NCI-H2227 (cell line): ENCODE measurements around the gene MACROD2.

Experiments used
- DNase-seq: peaks from one replicate; lab custom pipeline; 2025; ENCODE audit not compliant: unreplicated experiment; lab: John Stamatoyannopoulos, UW

Gene MACROD2

GRCh38 chr20:15289337-15289736 lies 1294.0 kb downstream of the MACROD2 start:
- no peak for DNase-seq

- no peak for DNase-seq
These were observed 1297.1 kb downstream of the MACROD2 start for GRCh38 chr20:15292405-15292804.

DNA sequence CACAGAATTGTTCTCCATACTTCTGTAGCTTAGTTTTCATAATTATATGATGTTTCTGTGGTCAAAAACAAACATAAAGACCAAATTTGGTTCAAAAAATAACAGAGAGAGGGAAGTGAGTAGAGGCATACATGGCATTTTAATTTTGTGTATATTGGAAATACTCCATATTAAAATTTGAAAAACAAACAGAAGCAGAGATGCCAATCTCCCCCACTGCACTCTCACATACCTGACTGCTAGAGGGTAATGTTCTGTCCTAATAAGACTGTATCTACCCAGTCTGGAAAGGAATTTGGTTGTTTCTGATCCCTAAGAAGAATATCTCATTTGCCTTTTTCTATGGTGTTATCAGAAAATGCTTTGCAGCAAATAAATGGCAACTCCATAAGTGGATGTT lies 1301.1 kb downstream of the MACROD2 start:
- DNase-seq, result no peak

GRCh38 chr20:15297059-15297875 lies 1302.0 kb downstream of the MACROD2 start:
- peak; percentile 7 for DNase-seq

- DNase-seq, result no peak
These were observed 1306.8 kb downstream of the MACROD2 start for GRCh38 chr20:15302075-15302474.

GRCh38 chr20:15310361-15310760 lies 1315.0 kb downstream of the MACROD2 start:
- no peak for DNase-seq

- no peak for DNase-seq
These were observed 1321.2 kb downstream of the MACROD2 start for GRCh38 chr20:15316556-15316955.

DNA sequence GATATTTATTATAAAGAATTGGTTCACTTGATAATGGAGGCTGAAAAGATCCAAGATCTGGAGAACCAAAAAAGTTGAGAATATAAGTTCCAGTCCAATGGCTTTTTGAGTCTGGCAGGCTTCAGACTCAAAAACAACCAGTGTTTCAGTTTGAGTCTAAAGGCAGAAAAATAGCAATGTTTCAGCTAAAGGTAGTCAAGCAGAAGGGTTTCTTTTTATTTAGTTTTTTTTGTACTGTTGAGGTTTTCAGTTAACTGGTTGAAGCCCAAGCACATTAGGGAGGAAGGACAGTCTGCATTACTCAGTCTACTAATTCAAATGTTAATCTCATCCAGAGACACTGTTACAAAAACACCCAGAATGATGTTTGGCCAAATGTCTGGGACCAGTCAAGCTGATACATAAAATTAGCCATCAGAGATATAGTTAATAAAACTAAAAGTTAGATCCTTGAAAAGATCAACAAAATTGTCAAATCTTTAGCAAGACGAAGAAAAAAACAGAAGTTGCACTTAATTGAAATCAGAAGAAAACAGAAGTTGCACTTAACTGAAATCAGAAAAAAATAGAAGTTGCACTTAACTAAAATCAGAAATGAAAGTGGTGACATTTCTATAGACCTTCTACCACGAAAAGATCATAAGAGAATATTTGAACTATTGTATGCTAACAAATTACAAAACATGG lies 1322.4 kb downstream of the MACROD2 start:
- no peak for DNase-seq

GRCh38 chr20:15318682-15319081 lies 1323.4 kb downstream of the MACROD2 start:
- DNase-seq, result no peak

DNA sequence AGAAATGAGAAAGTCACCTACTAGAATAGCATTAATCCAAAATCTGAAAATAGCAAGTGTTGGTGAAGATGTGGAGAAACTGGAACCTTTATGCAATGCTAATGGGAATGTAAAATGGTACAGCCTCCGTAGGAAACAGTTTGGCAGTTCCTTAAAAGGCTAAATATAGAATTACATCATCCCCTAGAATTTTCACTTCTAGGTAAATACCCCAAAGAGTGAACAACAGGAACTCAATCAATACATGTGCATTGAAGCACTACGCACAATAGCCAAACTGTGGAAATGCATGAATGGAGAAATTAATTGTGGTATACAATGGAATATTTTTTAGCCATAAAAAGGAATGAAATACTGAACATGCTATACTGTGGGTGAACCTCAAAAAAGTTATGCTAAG lies 1324.1 kb downstream of the MACROD2 start:
- no peak for DNase-seq

DNA sequence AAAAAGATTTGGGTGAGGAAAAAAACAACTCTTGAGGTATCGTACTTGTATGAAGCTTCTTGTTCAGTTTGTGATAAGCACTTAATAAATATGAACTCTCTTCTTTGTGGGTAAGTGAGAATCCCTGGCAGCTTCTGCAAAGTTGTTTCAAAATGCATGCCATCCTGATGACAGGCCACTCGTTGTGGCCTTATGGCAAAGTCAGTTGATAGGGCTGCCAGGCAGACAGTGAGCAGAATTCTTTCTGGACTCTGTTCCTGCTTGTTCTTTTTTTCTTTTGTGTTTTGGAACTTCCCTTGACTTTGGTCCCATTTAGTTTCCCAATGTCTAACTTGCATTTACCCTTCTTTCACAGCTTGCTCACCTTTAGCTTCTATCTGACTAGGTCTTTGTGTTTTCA lies 1325.6 kb downstream of the MACROD2 start:
- no peak for DNase-seq

GRCh38 chr20:15327123-15327522 lies 1331.8 kb downstream of the MACROD2 start:
- DNase-seq, result no peak

DNA sequence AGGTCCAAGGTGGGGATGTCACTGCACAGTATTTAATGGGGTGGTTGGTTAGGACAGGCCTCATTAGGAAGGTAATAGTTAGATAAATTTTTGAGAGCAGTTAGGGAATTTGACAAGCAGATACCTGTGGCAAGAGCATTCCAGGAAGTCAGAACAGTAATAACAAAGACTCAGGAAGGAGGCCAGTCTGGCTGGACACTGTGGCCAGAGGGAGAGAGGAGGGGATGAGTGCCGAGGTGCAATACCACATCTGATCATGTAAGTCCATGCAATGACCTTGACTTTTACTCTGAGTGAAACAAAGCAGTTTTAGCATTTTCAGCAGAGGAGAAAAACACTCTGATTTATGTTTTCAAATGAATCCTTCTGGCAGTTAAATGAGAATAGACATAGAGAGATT lies 1332.8 kb downstream of the MACROD2 start:
- no peak for DNase-seq

DNA sequence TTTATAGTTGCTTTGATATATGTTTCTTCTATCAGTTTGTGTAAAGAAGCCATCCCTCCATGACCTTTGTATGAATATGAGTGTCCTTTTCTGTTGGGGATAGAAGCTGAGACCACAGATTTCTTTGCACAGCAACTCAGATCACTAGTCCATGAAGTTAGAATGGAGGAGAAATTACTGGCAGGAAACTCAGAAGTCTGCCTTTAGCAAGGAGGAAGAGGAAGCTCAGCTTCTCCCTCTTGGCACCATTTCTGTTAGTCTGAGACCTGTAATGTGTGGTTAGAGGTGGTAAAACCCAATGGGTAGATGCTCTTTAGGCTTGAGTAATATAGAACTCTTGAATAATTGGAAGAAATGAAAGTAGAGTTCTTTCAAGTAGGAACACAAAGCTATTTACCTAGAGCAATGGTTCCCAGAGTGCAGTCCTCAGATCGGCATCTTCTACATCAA lies 1337.4 kb downstream of the MACROD2 start:
- no peak for DNase-seq

- DNase-seq, result no peak
These were observed 1337.9 kb downstream of the MACROD2 start for GRCh38 chr20:15333170-15333569.

- DNase-seq, result no peak
These were observed 1340.7 kb downstream of the MACROD2 start for GRCh38 chr20:15336011-15336410.

- DNase-seq, result no peak
These were observed 1341.2 kb downstream of the MACROD2 start for GRCh38 chr20:15336536-15336935.

GRCh38 chr20:15339264-15339663 lies 1343.9 kb downstream of the MACROD2 start:
- DNase-seq, result no peak

DNA sequence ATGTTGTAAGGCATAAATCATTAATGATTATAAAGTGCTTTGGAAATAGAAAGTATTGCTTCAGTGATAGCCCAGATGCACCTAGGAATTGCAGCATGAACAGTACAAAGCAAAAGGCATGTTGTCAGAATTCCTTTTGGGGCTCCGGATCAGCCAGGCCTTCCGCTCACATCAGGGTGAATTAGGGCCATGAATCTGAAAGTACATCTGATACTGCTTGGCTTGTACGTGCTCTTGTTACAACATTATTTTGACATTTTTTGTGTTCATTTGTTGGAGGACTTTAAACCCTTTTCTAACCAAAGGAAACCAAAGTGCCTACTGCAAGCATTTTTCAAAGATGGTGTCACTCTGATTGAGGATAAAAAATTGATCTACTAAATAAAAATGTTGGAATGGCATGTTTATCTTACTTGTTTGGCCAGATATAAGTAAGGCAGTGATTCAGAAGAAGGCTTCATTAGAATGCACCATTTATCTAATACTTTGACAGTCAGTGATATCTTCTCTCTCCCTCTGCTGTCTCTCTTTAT lies 1347.7 kb downstream of the MACROD2 start:
- DNase-seq, result no peak

DNA sequence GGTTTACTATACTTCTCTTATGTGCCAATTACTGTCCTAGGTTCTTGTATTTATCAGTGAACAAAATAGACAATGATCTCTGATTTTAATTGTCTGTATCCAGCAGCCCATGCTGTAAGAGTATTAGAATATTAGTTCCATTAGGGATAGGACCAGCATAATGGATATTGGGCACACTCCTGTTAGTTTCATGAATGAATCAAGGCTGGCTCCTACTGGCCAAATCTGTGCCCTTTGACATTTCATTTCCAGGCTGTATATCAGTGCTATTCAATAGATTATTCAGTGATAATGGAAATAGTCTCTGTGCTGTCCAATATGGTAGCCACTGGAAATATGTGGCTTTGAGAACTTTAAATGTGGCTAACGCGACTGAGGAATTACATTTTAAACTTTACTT lies 1350.0 kb downstream of the MACROD2 start:
- DNase-seq, result no peak

GRCh38 chr20:15346657-15347280 lies 1351.5 kb downstream of the MACROD2 start:
- DNase-seq, result no peak

GRCh38 chr20:15359056-15359455 lies 1363.7 kb downstream of the MACROD2 start:
- no peak for DNase-seq
